Right cardiac atrium (tissue), 5 donors: ENCODE data around the gene ZNF578. TPM values are rescaled to one million over a fixed set of nuclear protein-coding genes. Genes with fewer than 3 reads are reported as not detected.

ENCODE experiments used
- ATAC-seq, 2 donors: fragments of 200-7000 bp; cut with Tn5 transposase; one replicate each; pipeline versions ENCODE4 v1.8.0 to v1.9.1; 2020; ENCODE audit warnings: moderate library complexity in 2 of 2, mild to moderate bottlenecking in 1 of 2
- DNase-seq, 3 donors: peaks; one replicate each; pipeline ENCODE4 v3.0.0-alpha.2; 2020
- H3K27ac ChIP-seq: one replicate; pipeline ENCODE4 v1.5.1; 2013; ENCODE audit warnings: mild to moderate bottlenecking, low read length, control low read depth, moderate library complexity
- H3K27me3 ChIP-seq: one replicate; pipeline ENCODE4 v1.6.1; 2013; ENCODE audit not compliant: control insufficient read depth, insufficient read depth
- H3K4me1 ChIP-seq: one replicate; pipeline ENCODE4 v1.6.1; 2013; ENCODE audit warnings: low read length; ENCODE audit not compliant: control insufficient read depth, insufficient read depth
- H3K4me3 ChIP-seq: one replicate; pipeline ENCODE4 v1.5.1; 2013; ENCODE audit warnings: low read length, control low read depth
- H3K9me3 ChIP-seq: one replicate; pipeline ENCODE4 v1.6.1; 2013; ENCODE audit warnings: low read length; ENCODE audit not compliant: control insufficient read depth
- WGBS: extraction: QIAGEN DNeasy Blood & Tissue Kit; methylation state at CpG from one replicate; pipeline ENCODE4 v1.1.7; 2013; 5-methylcytosine and 5-hydroxymethylcytosine counted together
- intact Hi-C, 4 donors: fragments of 100-400 bp; cut with DNase I; formaldehyde crosslinking; loops; one replicate each; pipeline versions ENCODE4 v1.11.0 to v1.14.0; 2022 to 2023
- long read RNA-seq, 4 donors: library from polyadenylated mRNA; unstranded; transcript quantifications; one replicate each; pipeline ENCODE4 v2.0.0, GENCODE V29; 2020 to 2021
- polyA plus RNA-seq: library from polyadenylated mRNA; stranded (reverse); fragments of 200-250 nt; gene quantifications from one replicate; pipeline ENCODE4 v1.2.3, GENCODE V29; 2013
- total RNA-seq, 4 donors: library from RNA; stranded (reverse); fragmentation: NEBNext Ultra II Directional; extraction: Animal tissue kit (Norgen Biotek cat#: 25700); gene quantifications; one replicate each; pipeline ENCODE4 v1.2.1, GENCODE V29; 2021
- donor health status: healthy with polysubstance abuse.
- donor health status: DM: no; HTN: yes; CAD: no.
- donor health status: DM: no; HTN: no; CAD: no.
- donor health status: DM: no; HTN: yes; CAD: no; lungs with severe emphysema.
- donor health status: DM: yes; HTN: yes; CAD: no.

The ZNF578 gene
- 1 to 10 TPM; 2.3 to 4.8 (median 2.9) TPM for total RNA-seq
- polyA plus RNA-seq = 1.2 TPM
- long read RNA-seq, donor 1 = 0 reads
- long read RNA-seq, donor 2 = 0 reads
- long read RNA-seq, donor 3, partial matches to known transcripts = 0 of 2 reads
- long read RNA-seq, donor 3, other reads (novel, unspliced or antisense) = 2 of 2 reads
- long read RNA-seq, donor 4, partial matches to known transcripts = 0 of 1 reads
- long read RNA-seq, donor 4, other reads (novel, unspliced or antisense) = 0 of 1 reads

DNA sequence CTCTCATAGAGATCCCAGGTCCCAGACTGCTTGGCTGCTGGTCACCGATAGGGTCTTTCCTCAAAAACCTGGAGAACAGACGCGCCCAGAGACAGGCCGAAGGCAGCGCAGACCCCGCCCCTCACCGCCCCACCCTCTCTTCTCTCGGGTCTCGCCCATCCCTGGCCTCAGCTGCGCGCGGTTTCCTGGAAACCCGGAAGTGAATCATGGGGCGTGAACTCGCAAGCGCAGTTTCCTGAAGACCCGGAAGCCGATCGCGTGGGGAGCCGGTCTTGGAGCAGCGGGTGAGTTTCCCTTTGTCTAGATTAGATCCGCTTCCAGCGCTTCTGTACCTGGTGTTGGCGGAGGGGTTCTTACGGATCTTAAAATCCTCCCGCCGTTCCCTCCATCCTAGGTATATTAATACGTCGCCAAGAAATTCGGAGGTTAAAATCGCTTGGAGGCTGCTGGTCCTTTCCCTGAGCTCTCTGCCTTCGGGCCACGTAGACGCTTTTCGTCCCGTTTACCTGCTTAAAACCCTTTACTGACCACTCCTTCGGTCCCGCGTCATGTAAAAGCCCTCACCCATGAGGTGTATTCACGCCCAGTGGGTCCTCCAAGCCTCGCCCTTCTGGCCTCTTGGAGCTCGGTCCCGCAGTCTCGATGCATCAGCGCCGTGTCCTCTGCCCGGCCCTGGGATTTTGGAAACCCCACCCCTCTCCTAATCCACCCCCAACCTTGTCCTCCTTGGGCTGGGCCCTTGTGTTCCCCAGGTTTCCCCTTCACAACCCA lies at the start of gene ZNF578:
ZNF578 (plus strand) TSS at position 230 of the 771 bp plus-strand sequence. CDS start 48,293 bp downstream, outside the sequence.
- Histone ChIP-seq H3K27ac (no peak within 1 kb of the TSS), H3K4me1 (no peaks in the 10 kb centered on the region), H3K9me3 (peaks cover 18% of the 10 kb centered on the region), H3K4me3 (peak within 1 kb of the TSS; percentile 90), H3K27me3 (no peaks in the 10 kb centered on the region)
- 2% methylated on average over 48 of the region's 48 CpGs for WGBS
- intact Hi-C loops = no loop called here
- ATAC-seq (peak; percentile 94 to 98), DNase-seq (peak; percentile 87 to 93 (median 93))

GRCh38 chr19:52410276-52410675 lies 43.1 kb upstream of the ZNF578 start:
- H3K4me1 ChIP-seq = no peaks in the 10 kb centered on the region
- peaks cover 23% of the 10 kb centered on the region for H3K9me3 ChIP-seq
- ATAC-seq (no peak), DNase-seq (no peak)
- no peak overlapping the region for H3K4me3 ChIP-seq
- intact Hi-C loops = no loop called here
- 99% methylated on average over 6 of the region's 6 CpGs for WGBS
- no peak overlapping the region for H3K27ac ChIP-seq
- H3K27me3 ChIP-seq = no peaks in the 10 kb centered on the region

- Histone ChIP-seq H3K4me3 (no peak overlapping the region), H3K4me1 (no peaks in the 10 kb centered on the region), H3K27ac (no peak overlapping the region), H3K9me3 (peaks cover 20% of the 10 kb centered on the region), H3K27me3 (no peaks in the 10 kb centered on the region)
- DNase-seq (no peak), ATAC-seq (no peak)
- 97% methylated on average over 5 of the region's 5 CpGs for WGBS
- intact Hi-C loops = no loop called here
These were observed 37.6 kb upstream of the ZNF578 start for GRCh38 chr19:52415711-52416110.

DNA sequence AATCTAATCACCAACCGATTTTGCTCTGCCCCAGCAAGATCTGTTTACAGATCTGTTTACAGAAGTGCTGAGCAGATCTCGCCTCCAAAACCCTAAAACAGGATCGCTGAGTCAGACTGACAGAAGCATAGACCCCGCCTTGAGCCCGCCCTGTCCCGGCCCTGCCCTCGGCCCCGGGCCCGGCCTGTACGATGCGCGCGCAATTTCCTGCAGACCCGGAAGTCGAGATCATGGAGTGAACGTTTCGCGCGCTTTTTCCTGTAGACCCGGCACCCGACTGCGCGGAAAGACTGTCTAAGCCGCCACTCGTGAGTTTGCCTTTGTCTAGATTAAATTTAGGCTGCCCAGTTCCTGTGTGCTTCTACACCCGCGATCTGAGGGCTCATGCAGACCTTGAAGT lies 24.4 kb upstream of the ZNF578 start, which contains the start of gene ZNF534:
ZNF534 (plus strand) TSS at position 212 of the 400 bp plus-strand sequence. CDS start 2,327 bp downstream, outside the sequence.
- WGBS = 53% methylated on average over 27 of the region's 27 CpGs
- ATAC-seq (no peak), DNase-seq (no peak)
- no peaks in the 10 kb centered on the region for H3K27me3 ChIP-seq
- H3K4me1 ChIP-seq = no peaks in the 10 kb centered on the region
- H3K9me3 ChIP-seq = no peaks in the 10 kb centered on the region
- intact Hi-C loops = no loop called here
- H3K27ac ChIP-seq = no peak within 1 kb of the TSS
- H3K4me3 ChIP-seq = no peak within 1 kb of the TSS

DNA sequence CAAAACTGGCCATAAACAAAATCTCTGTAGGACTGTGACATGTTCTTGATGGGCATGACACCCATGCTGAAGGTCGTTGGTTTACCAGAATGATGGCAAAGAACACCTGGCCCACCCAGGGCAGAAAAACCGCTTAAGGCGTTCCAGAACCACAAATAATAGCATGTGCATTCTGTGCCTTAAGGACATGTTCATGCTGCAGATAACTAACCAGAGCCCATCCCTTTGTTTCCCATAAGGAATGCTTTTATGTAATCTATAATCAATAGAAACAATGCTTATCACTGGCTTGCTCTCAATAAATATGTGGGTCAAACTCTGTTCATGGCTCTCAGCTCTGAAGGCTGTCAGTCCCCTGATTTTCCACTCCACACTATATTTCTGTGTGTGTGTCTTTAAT lies 11.2 kb upstream of the ZNF578 start:
- whole genome bisulfite sequencing = 71% methylated on average over 3 of the region's 3 CpGs
- Histone ChIP-seq H3K27me3 (no peaks in the 10 kb centered on the region), H3K9me3 (peaks cover 4% of the 10 kb centered on the region), H3K27ac (no peak overlapping the region), H3K4me1 (no peaks in the 10 kb centered on the region), H3K4me3 (no peak overlapping the region)
- intact Hi-C loops = no loop called here
- DNase-seq (no peak), ATAC-seq (no peak)

- Histone ChIP-seq H3K27ac (no peak overlapping the region), H3K9me3 (peaks cover 4% of the 10 kb centered on the region), H3K4me1 (no peaks in the 10 kb centered on the region), H3K27me3 (no peaks in the 10 kb centered on the region), H3K4me3 (no peak overlapping the region)
- ATAC-seq (no peak), DNase-seq (no peak)
- WGBS = 44% methylated on average over 2 of the region's 2 CpGs
- intact Hi-C loops = no loop called here
These were observed 8.8 kb upstream of the ZNF578 start for GRCh38 chr19:52444506-52444905.

- intact Hi-C loops = no loop called here
- H3K9me3 ChIP-seq = peaks cover 12% of the 10 kb centered on the region
- no peak overlapping the region for H3K27ac ChIP-seq
- ATAC-seq = no peak
- H3K4me1 ChIP-seq = no peaks in the 10 kb centered on the region
- no peak overlapping the region for H3K4me3 ChIP-seq
- H3K27me3 ChIP-seq = no peaks in the 10 kb centered on the region
- 34% methylated on average over 41 of the region's 41 CpGs for WGBS
- no peak for DNase-seq
These were observed 2.1 kb upstream of the ZNF578 start for GRCh38 chr19:52451241-52451640.

GRCh38 chr19:52464798-52465470 lies 11.6 kb downstream of the ZNF578 start:
- H3K4me3 ChIP-seq = no peak overlapping the region
- H3K4me1 ChIP-seq = no peaks in the 10 kb centered on the region
- no peaks in the 10 kb centered on the region for H3K27me3 ChIP-seq
- DNase-seq (no peak), ATAC-seq (no peak)
- intact Hi-C loops = no loop called here
- 86% methylated on average over 14 of the region's 14 CpGs for WGBS
- H3K27ac ChIP-seq = no peak overlapping the region
- H3K9me3 ChIP-seq = peaks cover 19% of the 10 kb centered on the region

DNA sequence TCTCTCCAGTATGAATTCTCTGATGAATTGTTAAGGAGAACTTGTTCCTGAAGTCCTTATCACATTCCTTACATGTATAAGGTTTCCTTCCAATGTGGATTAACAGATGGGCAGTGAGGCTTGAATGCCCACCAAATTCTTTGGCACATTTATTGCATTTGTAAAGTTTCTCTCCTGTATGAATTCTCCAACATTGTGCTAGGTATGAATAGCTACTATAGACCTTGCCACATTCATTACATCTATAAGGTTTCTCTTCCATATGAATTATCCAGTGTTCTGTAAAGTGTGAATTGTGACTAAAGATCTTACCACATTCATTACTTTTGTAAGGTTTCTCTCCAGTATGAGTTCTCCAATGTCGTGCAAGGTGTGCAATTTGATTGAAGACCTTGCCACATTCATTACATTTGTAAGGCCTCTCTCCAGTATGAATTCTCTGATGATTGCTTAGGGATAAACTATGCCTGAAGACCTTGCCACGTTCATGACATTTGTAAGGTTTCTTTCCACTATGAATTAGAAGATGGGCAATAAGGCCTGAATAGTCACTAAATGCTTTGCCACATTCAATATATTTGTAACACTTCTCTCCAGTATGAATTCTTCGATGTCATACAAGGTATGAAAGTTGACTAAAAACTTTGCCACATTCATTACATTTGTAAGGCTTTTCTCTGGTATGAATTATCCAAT lies 20.4 kb downstream of the ZNF578 start:
- no peaks in the 10 kb centered on the region for H3K4me1 ChIP-seq
- no peak overlapping the region for H3K27ac ChIP-seq
- H3K27me3 ChIP-seq = no peaks in the 10 kb centered on the region
- H3K9me3 ChIP-seq = peaks cover 31% of the 10 kb centered on the region
- no peak for DNase-seq
- intact Hi-C loops = no loop called here
- H3K4me3 ChIP-seq = no peak overlapping the region
- WGBS = 94% methylated on average over 3 of the region's 3 CpGs
- no peak for ATAC-seq

GRCh38 chr19:52474351-52475127 lies 21.2 kb downstream of the ZNF578 start:
- ATAC-seq (no peak), DNase-seq (no peak)
- WGBS = 96% methylated on average over 7 of the region's 7 CpGs
- H3K9me3 ChIP-seq = peaks cover 30% of the 10 kb centered on the region
- intact Hi-C loops = no loop called here
- no peak overlapping the region for H3K27ac ChIP-seq
- H3K4me3 ChIP-seq = no peak overlapping the region
- H3K27me3 ChIP-seq = no peaks in the 10 kb centered on the region
- no peaks in the 10 kb centered on the region for H3K4me1 ChIP-seq
